ENCODE results near the gene IL20. TPM values are rescaled to one million over a fixed set of nuclear protein-coding genes. Genes with fewer than 3 reads are reported as not detected.

IL20 gene
- total RNA-seq, 1 donor from 2014 or later: not detected

GRCh38 chr1:206867239-206867638 is 1.8 kb downstream of the IL20 start:
- Mint-ChIP-seq H3K9me3 (no peaks in the 10 kb centered on the region), H3K36me3 (ENCODE audit: low read depth) (no peaks in the 10 kb centered on the region), H3K27me3 (ENCODE audit: low read depth) (peaks cover 63% of the 10 kb centered on the region), H3K27ac (ENCODE audit: unreplicated experiment) (no peak overlapping the region), H3K4me3 (no peak overlapping the region), H3K4me1 (no peaks in the 10 kb centered on the region)
- no peak for TF ChIP-seq CTCF (conservative IDR thresholded peaks at IDR 0.05)
- DNase-seq (ENCODE audit: low read depth, low spot score): no peak

DNA sequence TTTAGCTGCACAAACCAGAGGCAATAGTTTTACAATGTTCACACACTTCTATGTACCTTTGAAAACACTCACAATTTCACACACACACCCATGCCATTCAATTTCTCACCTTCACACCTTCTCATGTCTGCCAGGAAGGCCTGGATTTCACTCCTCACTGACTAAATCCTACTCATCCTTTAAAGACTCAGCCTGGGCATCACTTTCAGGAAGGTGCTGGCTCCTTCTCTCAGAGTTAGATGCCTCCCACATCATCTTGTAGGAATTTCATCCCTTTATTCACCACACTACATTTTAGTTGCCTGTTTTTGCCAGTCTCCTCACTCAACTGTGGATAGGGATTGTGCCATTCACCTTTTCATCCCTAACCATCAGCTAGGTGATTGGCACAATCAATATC is 2.3 kb downstream of the IL20 start:
- no peak for DNase-seq (ENCODE audit: low read depth, low spot score)
- Mint-ChIP-seq H3K9me3 (no peaks in the 10 kb centered on the region), H3K4me3 (no peak overlapping the region), H3K27me3 (ENCODE audit: low read depth) (peaks cover 60% of the 10 kb centered on the region), H3K27ac (ENCODE audit: unreplicated experiment) (no peak overlapping the region), H3K36me3 (ENCODE audit: low read depth) (no peaks in the 10 kb centered on the region), H3K4me1 (no peaks in the 10 kb centered on the region)
- TF ChIP-seq CTCF (conservative IDR thresholded peaks at IDR 0.05): no peak

GRCh38 chr1:206868264-206868663 is 2.8 kb downstream of the IL20 start:
- no peaks in the 10 kb centered on the region for H3K36me3 Mint-ChIP-seq (ENCODE audit: low read depth)
- peaks cover 55% of the 10 kb centered on the region for H3K27me3 Mint-ChIP-seq (ENCODE audit: low read depth)
- H3K4me3 Mint-ChIP-seq: no peak overlapping the region
- no peaks in the 10 kb centered on the region for H3K4me1 Mint-ChIP-seq
- no peak for DNase-seq (ENCODE audit: low read depth, low spot score)
- no peak for TF ChIP-seq CTCF (conservative IDR thresholded peaks at IDR 0.05)
- no peaks in the 10 kb centered on the region for H3K9me3 Mint-ChIP-seq
- H3K27ac Mint-ChIP-seq (ENCODE audit: unreplicated experiment): no peak overlapping the region

GRCh38 chr1:206872139-206872538 is 6.7 kb downstream of the IL20 start:
- Mint-ChIP-seq H3K4me3 (no peak overlapping the region), H3K27ac (ENCODE audit: unreplicated experiment) (no peak overlapping the region), H3K4me1 (no peaks in the 10 kb centered on the region), H3K27me3 (ENCODE audit: low read depth) (peaks cover 28% of the 10 kb centered on the region), H3K9me3 (peaks cover 3% of the 10 kb centered on the region), H3K36me3 (ENCODE audit: low read depth) (no peaks in the 10 kb centered on the region)
- no peak for TF ChIP-seq CTCF (conservative IDR thresholded peaks at IDR 0.05)
- DNase-seq (ENCODE audit: low read depth, low spot score): no peak

GRCh38 chr1:206873603-206874188 is 8.3 kb downstream of the IL20 start:
- no peak for TF ChIP-seq CTCF (conservative IDR thresholded peaks at IDR 0.05)
- Mint-ChIP-seq H3K27ac (ENCODE audit: unreplicated experiment) (no peak overlapping the region), H3K9me3 (peaks cover 9% of the 10 kb centered on the region), H3K4me3 (no peak overlapping the region), H3K36me3 (ENCODE audit: low read depth) (peaks cover 5% of the 10 kb centered on the region), H3K27me3 (ENCODE audit: low read depth) (peaks cover 14% of the 10 kb centered on the region), H3K4me1 (no peaks in the 10 kb centered on the region)
- DNase-seq (ENCODE audit: low read depth, low spot score): no peak

Measured in neural crest cell (in vitro differentiated cells).